Measurements from ENCODE around the gene CHP1. TPM values are rescaled to one million over a fixed set of nuclear protein-coding genes. Genes with fewer than 3 reads are reported as not detected.
"Not testable (repeated sequence)": the region's sequence is repeated elsewhere in the genome, so short reads cannot be mapped to it uniquely, and the experiment has no call there.

Gene CHP1
- total and polyA plus RNA-seq, 8 donors, result 51.2 to 207 (median 59.0) TPM

DNA sequence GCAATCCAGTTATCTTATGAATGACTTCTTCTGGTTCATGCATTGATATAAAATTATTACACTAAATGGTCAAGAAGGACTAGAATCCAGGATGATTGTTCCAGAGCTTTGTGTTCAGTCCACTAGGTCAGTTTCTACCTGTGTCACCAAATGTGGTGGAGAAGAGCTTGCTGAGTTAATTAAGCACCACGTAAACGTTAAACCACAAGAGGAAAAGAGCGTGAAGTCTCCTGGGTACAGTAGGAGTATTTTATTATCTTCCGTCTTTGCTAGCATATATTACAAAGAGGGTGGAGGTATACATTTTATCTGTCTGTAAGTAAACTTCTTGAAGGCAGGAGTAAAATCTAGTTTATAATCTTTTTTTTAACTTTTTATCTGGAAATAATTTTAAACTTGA, 23.5 kb downstream of the CHP1 start:
- TF ChIP-seq CTCF (IDR thresholded peaks at IDR 0.05), result no peak
- H3K36me3 ChIP-seq, result peaks cover 0 to 39% of the 10 kb centered on the region in 2 donors
- no peaks in the 10 kb centered on the region for H3K9me3 ChIP-seq
- H3K27ac ChIP-seq, result no peak overlapping the region
- DNase-seq (no peak), ATAC-seq (no peak)
- intact Hi-C loops (cut with DNase I), result no loop called here
- peaks cover 0 to 24% of the 10 kb centered on the region in 2 donors for H3K4me1 ChIP-seq
- H3K27me3 ChIP-seq, result no peaks in the 10 kb centered on the region
- H3K4me3 ChIP-seq, result no peak overlapping the region

DNA sequence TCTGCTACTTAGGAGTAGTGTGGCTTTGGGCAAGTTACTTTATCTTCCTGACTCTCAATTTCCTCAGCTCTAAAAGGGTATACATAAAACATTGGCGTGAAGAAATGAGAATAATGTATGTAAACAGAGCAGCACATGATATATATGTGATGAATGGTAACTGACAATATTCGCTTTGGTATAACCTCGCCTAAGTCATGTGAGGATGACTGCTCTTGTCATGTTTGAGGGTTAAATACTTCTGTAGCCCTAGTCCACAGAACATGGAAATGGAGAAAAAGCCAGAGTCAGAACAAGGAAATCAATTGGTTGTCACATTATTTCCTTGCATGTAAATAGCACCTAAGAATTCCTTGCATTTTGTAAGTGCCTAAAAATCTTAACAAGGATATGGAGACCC, 25.0 kb downstream of the CHP1 start:
- no peak for DNase-seq
- H3K4me3 ChIP-seq, result no peak overlapping the region
- peaks cover 0 to 29% of the 10 kb centered on the region in 2 donors for H3K4me1 ChIP-seq
- intact Hi-C loops (cut with DNase I), result no loop called here
- ATAC-seq, result no peak
- H3K9me3 ChIP-seq, result no peaks in the 10 kb centered on the region
- H3K36me3 ChIP-seq, result peaks cover 3 to 47% of the 10 kb centered on the region in 2 donors
- no peak for TF ChIP-seq CTCF (IDR thresholded peaks at IDR 0.05)
- H3K27me3 ChIP-seq, result no peaks in the 10 kb centered on the region
- peak overlapping the region; percentile 53 to 75 for H3K27ac ChIP-seq

- DNase-seq (peak in 1 of 4 donors; percentile 35), ATAC-seq (peak; percentile 75)
- Histone ChIP-seq H3K27ac (peak overlapping the region; percentile 53 to 75), H3K4me1 (peaks cover 0 to 29% of the 10 kb centered on the region in 2 donors), H3K36me3 (peaks cover 3 to 44% of the 10 kb centered on the region in 2 donors), H3K27me3 (no peaks in the 10 kb centered on the region), H3K9me3 (no peaks in the 10 kb centered on the region), H3K4me3 (no peak overlapping the region)
- no peak for TF ChIP-seq CTCF (IDR thresholded peaks at IDR 0.05)
- intact Hi-C loops (cut with DNase I), result no loop called here
These were observed 25.5 kb downstream of the CHP1 start for GRCh38 chr15:41256577-41257038.

DNA sequence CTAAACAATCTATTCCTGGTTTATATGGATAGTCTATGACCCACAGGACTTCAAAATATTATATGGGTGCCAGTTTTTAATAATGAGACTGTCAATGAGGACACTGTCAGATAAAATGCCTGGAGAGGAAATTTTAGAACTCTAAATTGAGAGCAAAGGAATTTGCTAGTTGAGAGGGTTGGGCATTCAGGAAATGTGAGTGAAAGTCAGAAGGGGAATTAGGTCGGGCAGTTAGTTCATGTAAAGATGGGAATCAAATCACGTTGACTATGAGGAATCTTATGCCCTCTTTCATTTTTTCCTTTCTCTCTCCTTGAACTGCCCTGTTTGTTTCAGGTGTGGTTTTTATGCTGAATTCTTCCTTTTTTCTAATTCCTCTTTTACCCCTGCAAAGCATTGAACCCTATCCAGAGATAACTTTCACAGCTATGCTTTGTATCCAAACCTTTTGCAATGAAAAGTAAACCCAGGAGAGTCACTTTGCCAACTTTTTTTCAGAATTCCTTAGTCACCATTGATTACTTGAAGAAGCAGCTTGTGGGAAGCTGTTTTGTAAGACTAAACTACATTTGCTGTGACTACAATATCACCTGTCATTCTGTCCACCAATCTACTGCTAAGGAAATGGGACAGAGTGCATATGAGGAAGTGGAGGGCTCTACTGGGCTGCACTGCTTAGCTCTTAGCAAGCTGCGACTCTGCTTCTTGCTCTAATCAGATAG, 27.8 kb downstream of the CHP1 start:
- peak overlapping the region; percentile 38 to 75 for H3K27ac ChIP-seq
- H3K4me3 ChIP-seq, result no peak overlapping the region
- peaks cover 0 to 41% of the 10 kb centered on the region in 2 donors for H3K4me1 ChIP-seq
- intact Hi-C loops (cut with DNase I), result no loop called here
- ATAC-seq, result peak; percentile 75
- TF ChIP-seq CTCF (IDR thresholded peaks at IDR 0.05), result no peak
- H3K9me3 ChIP-seq, result no peaks in the 10 kb centered on the region
- H3K36me3 ChIP-seq, result peaks cover 3 to 46% of the 10 kb centered on the region in 2 donors
- no peak for DNase-seq
- H3K27me3 ChIP-seq, result no peaks in the 10 kb centered on the region

DNA sequence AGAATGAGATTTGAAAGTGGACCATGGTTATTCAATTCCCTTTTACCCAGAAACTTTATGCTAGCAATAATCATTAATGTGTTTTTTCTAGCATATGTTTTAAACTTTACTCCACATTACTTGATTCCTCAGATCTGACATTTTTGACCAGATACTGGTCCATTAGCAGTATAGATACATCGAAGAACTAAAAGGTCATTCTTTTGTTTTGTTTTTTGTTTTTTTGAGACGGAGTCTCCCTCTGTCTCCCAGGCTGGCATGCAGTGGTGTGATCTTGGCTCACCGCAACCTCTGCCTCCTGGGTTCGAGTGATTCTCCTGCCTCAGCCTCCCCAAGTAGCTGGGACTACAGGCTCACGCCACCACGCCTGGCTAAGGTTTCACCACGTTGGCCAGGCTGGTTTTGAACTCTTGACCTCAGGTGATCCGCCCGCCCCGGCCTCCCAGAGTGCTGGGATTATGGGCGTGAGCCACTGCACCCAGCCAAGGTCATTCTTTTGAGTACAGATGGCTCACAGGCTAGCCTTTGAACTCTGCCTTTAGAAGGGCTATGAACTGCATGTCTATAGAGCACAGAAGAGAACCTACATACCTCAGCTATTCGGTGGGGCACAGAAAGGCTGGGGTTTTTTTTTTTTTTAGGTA, 28.6 kb downstream of the CHP1 start:
- Histone ChIP-seq H3K27me3 (no peaks in the 10 kb centered on the region), H3K36me3 (peaks cover 3 to 52% of the 10 kb centered on the region in 2 donors), H3K27ac (peak overlapping the region; percentile 38 to 75), H3K4me3 (no peak overlapping the region), H3K4me1 (peaks cover 0 to 46% of the 10 kb centered on the region in 2 donors), H3K9me3 (no peaks in the 10 kb centered on the region)
- ATAC-seq (no peak), DNase-seq (no peak)
- intact Hi-C loops (cut with DNase I), result no loop called here
- TF ChIP-seq CTCF (IDR thresholded peaks at IDR 0.05), result no peak

- H3K4me1 ChIP-seq, result peaks cover 0 to 44% of the 10 kb centered on the region in 2 donors
- H3K27me3 ChIP-seq; H3K4me3 ChIP-seq; H3K9me3 ChIP-seq; DNase-seq; intact Hi-C loops (cut with DNase I); H3K27ac ChIP-seq; ATAC-seq: not testable (repeated sequence)
- H3K36me3 ChIP-seq, result peaks cover 3 to 61% of the 10 kb centered on the region in 2 donors
These were observed 29.9 kb downstream of the CHP1 start for GRCh38 chr15:41260924-41261323.
